GM10847 (cell line): Measurements from ENCODE around the gene PDE1A.

Experiments
- POLR2A ChIP-seq: IDR thresholded peaks from 2 replicates; pipeline ENCODE4 v1.6.1; 2011; ENCODE audit not compliant: insufficient read length; ENCODE audit errors: extremely low read depth

Gene PDE1A

DNA sequence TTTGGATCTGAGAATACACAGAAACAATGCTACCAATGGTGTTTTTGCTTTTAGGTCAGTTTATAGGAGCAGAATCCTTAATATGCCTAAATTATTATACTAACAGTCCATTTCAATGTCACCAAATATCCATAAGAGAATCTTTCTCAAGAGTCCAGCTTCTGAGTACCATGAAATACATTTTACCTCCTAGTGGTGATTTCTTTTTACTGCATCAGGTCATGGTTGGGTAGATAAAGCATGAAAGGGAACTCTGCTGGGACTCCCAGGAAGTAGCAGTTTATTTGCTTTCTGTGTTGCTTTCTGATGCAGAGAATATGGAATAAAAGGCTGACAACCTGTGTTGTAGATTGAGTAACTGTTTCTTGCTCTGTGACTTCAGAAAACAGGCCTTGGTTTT is 325.6 kb downstream of the PDE1A start:
- TF ChIP-seq POLR2A: no peak

DNA sequence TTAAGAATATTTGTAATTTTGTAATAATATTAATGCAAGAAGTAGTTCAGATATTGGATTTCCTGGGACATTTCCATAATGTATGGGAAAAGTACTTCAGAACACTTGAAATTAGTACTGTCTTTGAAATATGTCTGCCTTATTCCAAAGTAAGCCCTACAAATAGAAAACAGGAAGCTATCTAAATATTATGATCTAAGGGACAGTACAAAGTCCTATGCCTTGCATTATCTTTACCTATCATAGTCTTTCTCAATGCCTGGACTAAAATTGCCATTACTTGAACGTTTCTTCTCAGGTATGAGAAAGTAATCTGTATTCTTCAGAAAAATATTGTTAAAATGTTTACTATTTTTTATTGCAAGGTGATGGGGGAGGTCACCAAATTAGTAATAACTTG is 328.2 kb downstream of the PDE1A start:
- TF ChIP-seq POLR2A: no peak

DNA sequence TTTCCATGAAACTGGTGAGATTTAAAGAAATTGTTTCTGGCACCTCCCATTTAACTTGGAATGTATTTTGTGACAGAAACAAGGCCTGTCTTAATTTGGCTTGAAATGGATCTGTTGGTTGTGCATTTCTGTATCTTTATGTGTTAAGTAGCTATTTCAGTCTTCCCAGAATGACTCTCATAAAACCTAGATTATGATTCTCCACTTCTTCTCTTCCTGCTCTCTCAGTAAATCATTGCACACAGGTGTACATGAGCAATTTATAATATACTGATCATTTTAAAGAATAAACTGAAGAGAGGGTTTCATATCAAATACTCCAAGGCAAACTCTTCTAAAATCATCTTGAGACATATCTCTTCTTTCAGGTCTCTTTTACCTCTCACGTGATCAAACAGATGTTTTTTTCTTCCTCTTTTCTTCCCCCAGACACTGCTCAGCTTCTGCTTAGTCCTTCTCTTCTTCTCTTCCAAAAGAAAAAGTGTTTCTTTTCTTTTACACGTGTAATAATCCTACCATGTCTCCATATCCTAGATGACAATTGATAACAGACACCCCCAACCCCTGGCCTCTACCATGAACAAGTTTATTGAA is 329.2 kb downstream of the PDE1A start:
- TF ChIP-seq POLR2A: no peak

DNA sequence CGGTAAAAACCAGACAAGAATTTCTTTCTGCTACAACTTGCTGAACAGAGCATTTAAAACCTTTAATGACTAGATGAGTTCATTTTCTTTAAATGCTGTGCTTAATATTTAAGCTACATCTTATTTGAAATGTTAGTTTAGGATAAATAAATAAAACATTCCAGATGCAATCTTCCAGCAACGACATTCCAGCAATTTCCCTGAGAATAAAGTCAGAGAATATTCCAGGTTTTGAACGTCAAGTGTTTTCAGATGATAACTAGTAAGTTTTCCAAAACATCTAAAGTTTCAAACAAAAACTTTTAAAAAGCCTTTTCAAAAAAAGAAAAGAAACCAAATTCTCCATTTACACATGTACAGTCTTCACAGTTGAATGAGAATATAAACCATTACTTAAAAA is 336.4 kb downstream of the PDE1A start:
- no peak for TF ChIP-seq POLR2A
